NCI-H345 treated with DMSO at 0.1 percent for 48 hours (cell line): ENCODE measurements around the gene MYO5C.

Experiments used
- DNase-seq: peaks from one replicate; lab custom pipeline; 2025; ENCODE audit not compliant: unreplicated experiment; lab: John Stamatoyannopoulos, UW

MYO5C gene, protein sequence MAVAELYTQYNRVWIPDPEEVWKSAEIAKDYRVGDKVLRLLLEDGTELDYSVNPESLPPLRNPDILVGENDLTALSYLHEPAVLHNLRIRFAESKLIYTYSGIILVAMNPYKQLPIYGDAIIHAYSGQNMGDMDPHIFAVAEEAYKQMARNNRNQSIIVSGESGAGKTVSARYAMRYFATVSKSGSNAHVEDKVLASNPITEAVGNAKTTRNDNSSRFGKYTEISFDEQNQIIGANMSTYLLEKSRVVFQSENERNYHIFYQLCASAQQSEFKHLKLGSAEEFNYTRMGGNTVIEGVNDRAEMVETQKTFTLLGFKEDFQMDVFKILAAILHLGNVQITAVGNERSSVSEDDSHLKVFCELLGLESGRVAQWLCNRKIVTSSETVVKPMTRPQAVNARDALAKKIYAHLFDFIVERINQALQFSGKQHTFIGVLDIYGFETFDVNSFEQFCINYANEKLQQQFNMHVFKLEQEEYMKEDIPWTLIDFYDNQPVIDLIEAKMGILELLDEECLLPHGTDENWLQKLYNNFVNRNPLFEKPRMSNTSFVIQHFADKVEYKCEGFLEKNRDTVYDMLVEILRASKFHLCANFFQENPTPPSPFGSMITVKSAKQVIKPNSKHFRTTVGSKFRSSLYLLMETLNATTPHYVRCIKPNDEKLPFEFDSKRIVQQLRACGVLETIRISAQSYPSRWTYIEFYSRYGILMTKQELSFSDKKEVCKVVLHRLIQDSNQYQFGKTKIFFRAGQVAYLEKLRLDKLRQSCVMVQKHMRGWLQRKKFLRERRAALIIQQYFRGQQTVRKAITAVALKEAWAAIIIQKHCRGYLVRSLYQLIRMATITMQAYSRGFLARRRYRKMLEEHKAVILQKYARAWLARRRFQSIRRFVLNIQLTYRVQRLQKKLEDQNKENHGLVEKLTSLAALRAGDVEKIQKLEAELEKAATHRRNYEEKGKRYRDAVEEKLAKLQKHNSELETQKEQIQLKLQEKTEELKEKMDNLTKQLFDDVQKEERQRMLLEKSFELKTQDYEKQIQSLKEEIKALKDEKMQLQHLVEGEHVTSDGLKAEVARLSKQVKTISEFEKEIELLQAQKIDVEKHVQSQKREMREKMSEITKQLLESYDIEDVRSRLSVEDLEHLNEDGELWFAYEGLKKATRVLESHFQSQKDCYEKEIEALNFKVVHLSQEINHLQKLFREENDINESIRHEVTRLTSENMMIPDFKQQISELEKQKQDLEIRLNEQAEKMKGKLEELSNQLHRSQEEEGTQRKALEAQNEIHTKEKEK (N-terminal part only)

GRCh38 chr15:52295421-52296001 is at the start of gene MYO5C:
TSS of gene MYO5C (minus strand) at chr15:52295804. CDS start at chr15:52295636, 168 bp downstream.
- DNase-seq: peak; percentile 36

GRCh38 chr15:52344592-52344991 is 49.0 kb upstream of the MYO5C start:
- no peak for DNase-seq

DNA sequence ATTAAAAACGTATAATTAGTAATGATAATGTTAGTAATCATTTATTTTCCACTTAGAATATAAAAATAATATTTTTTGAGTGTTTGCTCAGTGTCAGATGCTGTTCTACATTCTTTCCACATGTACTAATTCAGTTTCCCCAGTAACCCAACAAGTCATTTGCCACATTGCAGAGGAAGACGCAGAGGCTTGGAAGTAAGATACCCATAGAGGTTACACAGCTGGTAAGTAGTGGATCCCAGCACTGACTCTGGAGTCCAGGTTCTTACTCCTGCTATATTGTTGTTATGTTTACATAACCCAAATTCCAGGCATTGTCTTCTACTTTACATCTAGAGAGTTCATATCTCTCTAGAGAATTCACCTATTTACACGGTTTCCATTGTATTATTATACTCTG is 48.2 kb upstream of the MYO5C start:
- DNase-seq: no peak

GRCh38 chr15:52340093-52340492 is 44.5 kb upstream of the MYO5C start:
- DNase-seq: no peak

GRCh38 chr15:52338891-52339290 is 43.3 kb upstream of the MYO5C start:
- DNase-seq: no peak

DNA sequence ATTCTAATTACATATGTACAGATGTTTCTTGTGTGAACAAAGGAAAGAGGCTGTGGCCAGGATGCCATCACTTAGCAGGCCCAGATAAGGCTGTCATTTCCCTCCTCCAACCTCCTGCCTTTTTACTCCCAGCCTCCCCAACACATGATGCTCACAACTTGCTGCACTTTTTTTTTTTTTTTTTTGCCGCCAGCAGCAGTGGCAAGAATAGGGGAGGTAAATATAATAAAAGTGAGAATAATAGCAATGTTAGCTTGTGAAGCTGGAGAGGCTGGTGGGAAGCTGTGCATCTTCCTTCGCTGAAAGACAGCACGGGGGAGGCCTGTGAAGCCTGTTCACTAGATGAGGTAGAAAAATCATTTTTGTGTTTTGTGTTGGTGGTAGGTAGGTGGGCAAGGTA is 42.5 kb upstream of the MYO5C start:
- no peak for DNase-seq

DNA sequence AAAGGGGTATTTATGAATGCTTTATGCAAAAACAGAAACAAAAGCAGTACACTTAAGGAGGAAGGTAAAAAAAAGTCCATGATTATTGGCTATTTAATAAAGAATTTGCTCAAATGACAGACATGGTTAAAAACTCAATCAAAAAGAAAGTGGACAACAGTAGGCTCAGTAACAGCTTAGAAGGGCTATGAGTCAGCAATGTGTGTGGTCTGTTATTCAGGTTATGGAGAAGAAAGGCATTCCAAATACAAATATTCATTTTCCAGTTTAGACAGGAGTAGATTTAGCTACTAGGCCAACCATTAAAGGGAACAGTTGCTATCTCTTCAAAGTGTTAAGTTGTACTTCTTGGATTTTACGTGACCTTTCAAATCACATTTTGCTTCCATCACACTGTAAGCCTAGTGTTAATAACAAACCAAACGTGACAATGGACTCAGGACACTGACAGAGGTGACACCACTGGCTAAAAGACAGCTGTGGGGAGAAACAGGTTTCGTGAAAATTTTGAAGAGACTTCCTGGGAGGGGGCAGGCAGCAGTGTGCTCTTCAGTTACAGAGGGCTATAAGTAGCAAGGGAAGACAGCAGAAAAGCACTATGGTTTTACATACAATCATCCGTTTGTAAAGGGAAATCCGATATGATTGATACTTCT is 41.7 kb upstream of the MYO5C start:
- no peak for DNase-seq

DNA sequence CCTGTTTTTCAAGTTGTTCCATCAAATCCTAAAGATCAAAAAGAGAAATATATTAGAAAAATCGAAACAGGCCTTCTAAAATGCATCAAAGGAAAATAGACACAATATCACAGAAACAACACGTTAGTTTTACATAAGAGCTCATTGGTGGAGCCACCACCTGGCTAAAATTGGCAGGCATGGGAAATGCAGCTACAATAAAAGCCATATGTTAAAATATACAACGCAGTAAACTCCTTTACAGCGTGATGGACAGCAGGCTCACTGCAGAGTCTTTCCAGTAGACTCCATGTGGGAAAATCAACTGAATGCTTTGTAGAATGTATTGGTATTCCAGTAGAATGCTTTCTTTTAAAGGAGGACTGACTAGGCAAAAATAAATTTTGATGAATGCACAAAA is 40.9 kb upstream of the MYO5C start:
- no peak for DNase-seq

- no peak for DNase-seq
Measured at GRCh38 chr15:52334491-52335160, 39.0 kb upstream of the MYO5C start.

DNA sequence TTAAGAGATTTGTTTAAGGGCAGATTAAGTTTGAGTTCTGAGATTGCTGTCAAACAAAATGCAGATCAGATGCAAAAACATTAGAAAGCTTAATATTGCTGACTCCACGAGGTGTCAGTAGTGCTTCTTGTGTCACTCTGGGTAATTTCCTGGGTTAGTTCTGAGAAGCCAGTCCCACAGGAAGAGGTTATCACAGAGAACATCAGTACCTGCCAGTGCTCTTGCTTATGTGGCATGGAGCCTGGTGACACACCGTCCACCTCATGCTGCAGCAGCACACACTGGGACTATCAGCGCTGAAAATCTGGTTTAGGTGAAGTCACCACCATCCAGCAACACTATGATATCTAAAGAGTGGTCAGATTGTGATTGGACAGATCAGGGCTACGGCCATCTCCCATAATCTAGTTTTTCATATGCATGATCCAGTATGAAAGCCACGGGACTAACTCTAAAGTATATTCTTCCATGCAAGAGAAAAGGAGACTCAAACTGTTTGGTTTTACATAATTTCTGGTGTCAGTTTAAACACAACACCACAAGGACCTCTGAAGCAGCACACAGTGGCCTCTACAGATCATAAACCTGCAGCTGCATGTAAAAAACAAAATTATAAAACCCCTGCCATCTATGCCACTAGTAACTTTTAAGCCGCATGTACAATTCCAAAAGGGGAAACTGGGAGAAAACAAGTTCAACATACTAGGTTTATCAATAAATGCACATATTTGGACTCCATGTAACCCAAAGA is 36.1 kb upstream of the MYO5C start:
- DNase-seq: no peak

DNA sequence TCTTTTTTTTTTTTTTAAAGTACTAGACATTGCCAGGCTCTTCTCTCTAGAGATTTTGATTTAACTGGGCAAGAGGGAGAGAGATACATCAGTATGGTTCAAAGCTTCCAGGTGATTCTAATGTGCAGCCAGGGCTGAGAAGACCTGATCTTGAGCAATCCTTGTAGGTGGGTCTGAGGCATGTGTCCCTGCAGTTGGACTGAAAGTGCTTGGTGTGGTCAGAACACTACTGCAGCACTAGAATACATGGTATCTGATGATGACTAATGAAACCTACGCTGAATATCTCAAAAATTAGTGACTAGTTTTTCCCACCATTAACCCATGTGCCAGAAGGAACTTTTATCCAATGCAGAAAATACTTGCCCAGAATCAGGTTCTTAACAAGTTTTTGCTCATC is 34.4 kb upstream of the MYO5C start:
- no peak for DNase-seq

DNA sequence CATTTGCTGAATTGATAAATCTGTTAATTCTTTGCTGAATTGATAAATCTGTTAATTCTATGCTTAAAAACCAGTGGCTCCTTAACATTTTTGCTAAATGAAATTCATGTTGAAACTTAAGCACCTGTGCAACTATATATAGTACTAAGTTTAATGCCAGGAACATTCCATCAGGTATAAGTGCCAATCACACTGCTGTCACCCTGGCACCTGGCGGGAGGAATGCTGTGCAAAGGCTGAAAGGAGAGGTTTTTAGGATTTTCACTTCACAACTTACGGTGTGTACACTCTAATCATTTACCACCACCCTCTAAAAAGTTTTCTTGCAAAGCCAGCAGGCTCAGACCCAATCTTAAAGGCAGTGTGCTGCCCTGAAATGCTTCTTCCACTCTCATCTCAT is 33.5 kb upstream of the MYO5C start:
- no peak for DNase-seq

GRCh38 chr15:52328680-52329079 is 33.1 kb upstream of the MYO5C start:
- DNase-seq: no peak

DNA sequence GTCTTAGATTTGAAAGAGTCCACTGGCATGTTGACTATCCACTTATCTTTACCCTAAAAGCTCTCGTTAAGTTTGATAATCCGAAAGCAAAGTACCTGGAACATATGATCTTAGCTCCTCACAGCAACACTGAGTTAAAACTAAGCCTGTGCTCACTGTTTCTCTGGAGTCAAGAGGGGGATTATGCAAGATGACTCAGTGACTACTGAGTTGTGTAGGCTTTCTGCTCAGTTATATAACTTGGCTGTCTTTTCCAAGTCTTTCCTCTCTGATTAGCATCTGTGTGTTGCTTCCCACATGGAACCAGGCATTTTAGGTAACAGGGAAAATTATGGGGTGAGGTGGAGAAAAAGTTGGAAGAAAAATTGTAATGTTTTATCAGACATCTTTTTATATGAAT is 31.2 kb upstream of the MYO5C start:
- no peak for DNase-seq

GRCh38 chr15:52324109-52324508 is 28.5 kb upstream of the MYO5C start:
- no peak for DNase-seq

DNA sequence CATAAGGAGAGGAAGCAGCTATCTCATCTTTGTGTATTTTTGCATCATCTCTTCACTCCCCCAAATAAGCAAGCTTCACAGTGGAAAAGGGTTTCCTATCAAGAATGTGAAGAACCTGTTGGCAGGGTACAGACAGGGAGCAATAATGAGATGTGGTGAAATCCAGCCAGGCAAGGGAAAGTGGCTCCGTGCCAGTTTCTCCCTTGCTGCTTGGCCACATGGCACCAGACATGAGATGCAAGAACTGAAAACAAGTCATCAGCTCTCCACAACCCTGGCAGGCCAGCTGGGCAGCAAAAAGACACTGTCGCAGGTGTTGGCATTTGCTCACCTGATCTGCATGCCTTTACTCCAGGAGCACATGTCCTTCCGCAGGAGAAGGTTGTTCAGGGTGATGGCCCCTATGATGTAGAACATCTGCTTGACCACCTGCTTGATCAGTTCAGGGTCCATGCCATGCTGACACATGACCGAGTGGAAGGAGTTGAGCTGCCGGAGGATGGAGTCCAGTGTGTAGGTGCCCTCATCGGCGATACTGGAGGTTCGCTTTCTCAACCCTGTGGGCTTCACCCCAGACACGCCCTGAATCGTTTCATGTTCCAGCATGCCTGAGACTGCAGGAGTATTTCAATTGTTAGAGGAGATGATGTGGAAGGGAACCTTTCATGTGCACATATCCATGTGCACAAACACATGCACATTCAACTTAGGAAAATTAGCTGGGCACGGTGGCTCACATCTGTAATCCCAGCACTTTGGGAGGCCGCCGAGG is 23.3 kb upstream of the MYO5C start:
- no peak for DNase-seq

DNA sequence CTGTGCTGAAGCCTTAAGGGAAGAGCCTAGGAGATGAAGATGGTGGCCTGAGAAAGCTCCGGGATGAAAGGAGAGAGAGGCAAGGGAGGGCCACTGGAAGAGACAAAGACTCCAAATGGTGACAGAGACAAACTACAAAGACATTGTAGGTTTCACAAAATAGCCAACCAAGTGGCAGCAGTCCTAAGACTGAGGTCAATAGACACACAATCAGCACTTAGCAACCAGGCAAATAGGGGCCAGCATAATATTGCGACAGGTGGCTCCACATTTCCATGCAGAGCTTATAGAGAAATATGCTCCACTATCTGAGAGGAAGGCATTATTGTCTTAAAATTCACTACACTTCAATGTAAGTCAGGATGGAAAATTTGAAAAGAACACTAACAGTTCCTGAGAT is 22.1 kb upstream of the MYO5C start:
- DNase-seq: no peak

- no peak for DNase-seq
Measured at GRCh38 chr15:52317022-52317421, 21.4 kb upstream of the MYO5C start.
